BJ (cell line): ENCODE measurements around the gene CHST7. TPM values are rescaled to one million over a fixed set of nuclear protein-coding genes. Genes with fewer than 3 reads are reported as not detected.

Experiments used
- CTCF ChIA-PET: fragments of 350-600 bp; formaldehyde crosslinking; extraction: SDS; loops from one replicate; lab custom pipeline; 2021; ENCODE audit warnings: antibody characterized with exemption, inconsistent platforms; lab: Yijun Ruan, JAX
- POLR2A ChIA-PET: fragments of 300-600 bp; sonication (Branson Sonifier 250); formaldehyde crosslinking; extraction: SDS; loops from one replicate; lab custom pipeline; 2021; ENCODE audit warnings: antibody characterized with exemption; lab: Charles Lee
- DNase-seq: peaks from one replicate; pipeline ENCODE4 v3.0.0-alpha.2; 2011; ENCODE audit warnings: low read depth
- H3K27me3 ChIP-seq: 2 replicates; pipeline ENCODE4 v1.6.0; 2011; ENCODE audit warnings: low read length; ENCODE audit not compliant: control insufficient read depth, insufficient read depth
- H3K36me3 ChIP-seq: 2 replicates; pipeline ENCODE4 v1.5.1; 2011; ENCODE audit warnings: low read length; ENCODE audit not compliant: control insufficient read depth, insufficient read depth
- H3K4me3 ChIP-seq: 2 replicates; pipeline ENCODE4 v1.5.1; 2011; ENCODE audit warnings: low read depth, mild to moderate bottlenecking, control low read depth, low read length
- CTCF ChIP-seq: IDR thresholded peaks from 2 replicates; pipeline ENCODE4 v1.5.1; 2011; ENCODE audit warnings: low read depth, mild to moderate bottlenecking, control low read depth, inconsistent platforms, low read length, moderate library complexity; ENCODE audit not compliant: insufficient read depth
- polyA plus RNA-seq: library from polyadenylated mRNA; depleted of rRNA; stranded (reverse); fragments of >200 nt; gene quantifications from 2 replicates; pipeline ENCODE4 v1.2.3, GENCODE V29; 2011

CHST7 gene
- polyA plus RNA-seq, 1 experiment: 2.5 TPM

GRCh38 chrX:46621572-46621971 lies 48.0 kb downstream of the CHST7 start:
- ChIA-PET POLR2A (no interaction called here), CTCF (interaction anchor here (1.2 kb wide), 1 partner anchor 14 kb away, joined by 3 read pairs; no protein-coding TSS in a partner anchor)
- Histone ChIP-seq H3K36me3 (no peaks in the 10 kb centered on the region), H3K4me3 (no peak overlapping the region), H3K27me3 (no peaks in the 10 kb centered on the region)
- DNase-seq: no peak
- TF ChIP-seq CTCF: no peak

- CTCF ChIA-PET: no interaction called here
- no peaks in the 10 kb centered on the region for H3K36me3 ChIP-seq
- POLR2A ChIA-PET: no interaction called here
- H3K27me3 ChIP-seq: no peaks in the 10 kb centered on the region
- DNase-seq: no peak
- TF ChIP-seq CTCF: no peak
- H3K4me3 ChIP-seq: no peak overlapping the region
These were observed 50.7 kb downstream of the CHST7 start for GRCh38 chrX:46624090-46624786.

GRCh38 chrX:46626566-46626965 lies 53.0 kb downstream of the CHST7 start:
- no peaks in the 10 kb centered on the region for H3K27me3 ChIP-seq
- no peak overlapping the region for H3K4me3 ChIP-seq
- ChIA-PET CTCF (interaction anchor here (1.6 kb wide), 1 partner anchor 16 kb away, joined by 5 read pairs; no protein-coding TSS in a partner anchor), POLR2A (no interaction called here)
- no peak for DNase-seq
- no peaks in the 10 kb centered on the region for H3K36me3 ChIP-seq
- TF ChIP-seq CTCF: no peak

- POLR2A ChIA-PET: no interaction called here
- DNase-seq: no peak
- Histone ChIP-seq H3K36me3 (no peaks in the 10 kb centered on the region), H3K27me3 (no peaks in the 10 kb centered on the region), H3K4me3 (no peak overlapping the region)
- TF ChIP-seq CTCF: no peak
- CTCF ChIA-PET: interaction anchor here (1.6 kb wide), 1 partner anchor 15 kb away, joined by 5 read pairs; no protein-coding TSS in a partner anchor
These were observed 53.5 kb downstream of the CHST7 start for GRCh38 chrX:46627062-46627461.

GRCh38 chrX:46627711-46628419 lies 54.3 kb downstream of the CHST7 start:
- Histone ChIP-seq H3K36me3 (no peaks in the 10 kb centered on the region), H3K4me3 (no peak overlapping the region), H3K27me3 (no peaks in the 10 kb centered on the region)
- ChIA-PET CTCF (interaction anchor here (0.7 kb wide), 1 partner anchor 73 kb away, joined by 4 read pairs; no protein-coding TSS in a partner anchor), POLR2A (no interaction called here)
- TF ChIP-seq CTCF: no peak
- DNase-seq: no peak
